Measurements from ENCODE around the gene LAMA3. TPM values are rescaled to one million over a fixed set of nuclear protein-coding genes. Genes with fewer than 3 reads are reported as not detected.

Gene LAMA3
- total RNA-seq, 4 donors from 2014 or later: 14.9 to 81.4 (median 69.3) TPM

- Histone ChIP-seq H3K9me3 (no peaks in the 10 kb centered on the region), H3K36me3 (no peaks in the 10 kb centered on the region), H3K27me3 (no peaks in the 10 kb centered on the region), H3K4me1 (no peaks in the 10 kb centered on the region), H3K27ac (no peak overlapping the region), H3K4me3 (no peak overlapping the region)
- no peak for DNase-seq
- TF ChIP-seq CTCF (IDR thresholded peaks at IDR 0.05) (peak in 5 of 6 experiments; percentile 39 to 64 (median 61)), POLR2A (IDR thresholded peaks at IDR 0.05) (no peak)
Measured at GRCh38 chr18:23812546-23813440, 123.5 kb downstream of the LAMA3 start.

- no peak for DNase-seq
- Histone ChIP-seq H3K27me3 (no peaks in the 10 kb centered on the region), H3K4me1 (no peaks in the 10 kb centered on the region), H3K4me3 (no peak overlapping the region), H3K27ac (no peak overlapping the region), H3K9me3 (no peaks in the 10 kb centered on the region), H3K36me3 (no peaks in the 10 kb centered on the region)
- TF ChIP-seq POLR2A (IDR thresholded peaks at IDR 0.05): no peak
- TF ChIP-seq CTCF (IDR thresholded peaks at IDR 0.05): no peak
Measured at GRCh38 chr18:23814991-23815614, 125.8 kb downstream of the LAMA3 start.

- H3K36me3 ChIP-seq: no peaks in the 10 kb centered on the region
- no peaks in the 10 kb centered on the region for H3K4me1 ChIP-seq
- no peaks in the 10 kb centered on the region for H3K9me3 ChIP-seq
- H3K4me3 ChIP-seq: no peak overlapping the region
- H3K27ac ChIP-seq: no peak overlapping the region
- DNase-seq: no peak
- no peaks in the 10 kb centered on the region for H3K27me3 ChIP-seq
- TF ChIP-seq POLR2A (IDR thresholded peaks at IDR 0.05) (no peak), CTCF (IDR thresholded peaks at IDR 0.05) (no peak)
Measured at GRCh38 chr18:23816021-23816420, 126.8 kb downstream of the LAMA3 start.

- no peaks in the 10 kb centered on the region for H3K9me3 ChIP-seq
- no peaks in the 10 kb centered on the region for H3K36me3 ChIP-seq
- TF ChIP-seq CTCF (IDR thresholded peaks at IDR 0.05) (no peak), POLR2A (IDR thresholded peaks at IDR 0.05) (no peak)
- H3K27ac ChIP-seq: no peak overlapping the region
- H3K4me1 ChIP-seq: no peaks in the 10 kb centered on the region
- no peak overlapping the region for H3K4me3 ChIP-seq
- DNase-seq: no peak
- H3K27me3 ChIP-seq: no peaks in the 10 kb centered on the region
Measured at GRCh38 chr18:23816740-23817139, 127.5 kb downstream of the LAMA3 start.

- H3K4me3 ChIP-seq: no peak overlapping the region
- H3K27ac ChIP-seq: no peak overlapping the region
- H3K36me3 ChIP-seq: no peaks in the 10 kb centered on the region
- TF ChIP-seq POLR2A (IDR thresholded peaks at IDR 0.05) (no peak), CTCF (IDR thresholded peaks at IDR 0.05) (no peak)
- H3K9me3 ChIP-seq: no peaks in the 10 kb centered on the region
- no peak for DNase-seq
- no peaks in the 10 kb centered on the region for H3K27me3 ChIP-seq
- H3K4me1 ChIP-seq: no peaks in the 10 kb centered on the region
Measured at GRCh38 chr18:23819001-23819400, 129.7 kb downstream of the LAMA3 start.

Data from Peyer's patch (tissue), 4 donors.